OCI-LY3 (cell line): ENCODE measurements around the gene MLLT11.

Experiments used
- H2AFZ ChIP-seq: fragments of 200-600, 300-600 bp; shearing (Covaris generic); 2 replicates; pipeline ENCODE4 v1.6.0; 2014; ENCODE audit warnings: antibody characterized with exemption, low read depth, low read length
- H3K27ac ChIP-seq: fragments of 200-600, 300-600 bp; sonication (generic); 2 replicates; pipeline ENCODE4 v1.5.1; 2014; ENCODE audit warnings: mild to moderate bottlenecking, low read length, moderate library complexity, mixed read lengths
- H3K27me3 ChIP-seq: fragments of 200-600, 300-600 bp; sonication (generic); 2 replicates; pipeline ENCODE4 v1.6.1; 2014; ENCODE audit warnings: low read depth, low read length, mixed read lengths
- H3K36me3 ChIP-seq: fragments of 200-600, 300-600 bp; sonication (generic); replicated peaks from 2 replicates; pipeline ENCODE3; 2014; ENCODE audit warnings: low read depth, low read length, mixed read lengths
- H3K4me1 ChIP-seq: fragments of 300-600, 200-600 bp; sonication (generic); 2 replicates; pipeline ENCODE4 v1.6.1; 2014; ENCODE audit warnings: low read length, mixed read lengths
- H3K4me2 ChIP-seq: fragments of 200-600, 300-600 bp; sonication (generic); 2 replicates; pipeline ENCODE4 v1.6.1; 2014; ENCODE audit warnings: low read length, mixed read lengths
- H3K4me3 ChIP-seq: fragments of 300-600, 200-600 bp; sonication (generic); 2 replicates; pipeline ENCODE4 v1.5.1; 2014; ENCODE audit warnings: antibody characterized with exemption, mild to moderate bottlenecking, low read length, moderate library complexity
- H3K79me2 ChIP-seq: fragments of 300-600, 200-600 bp; shearing (Covaris generic); 2 replicates; pipeline ENCODE4 v1.6.1; 2014; ENCODE audit warnings: mild to moderate bottlenecking, low read length, mixed read lengths
- H3K9ac ChIP-seq: fragments of 300-600, 200-600 bp; shearing (Covaris generic); 2 replicates; pipeline ENCODE4 v1.6.0; 2014; ENCODE audit warnings: mild to moderate bottlenecking, low read length, moderate library complexity
- H3K9me3 ChIP-seq: fragments of 200-600, 300-600 bp; shearing (Covaris generic); 2 replicates; pipeline ENCODE4 v1.6.1; 2014; ENCODE audit warnings: low read length, mixed read lengths; ENCODE audit not compliant: insufficient read depth
- H4K20me1 ChIP-seq: fragments of 200-600, 300-600 bp; sonication (generic); 2 replicates; pipeline ENCODE4 v1.6.1; 2016; ENCODE audit warnings: low read length, mixed read lengths; ENCODE audit not compliant: insufficient read depth
- EZH2phosphoT487 ChIP-seq: fragments of 200-600 bp; shearing (Covaris generic); IDR thresholded peaks from 2 replicates; pipeline ENCODE4 v1.6.1; 2018; ENCODE audit warnings: antibody characterized with exemption, mixed run types, low read depth
- TF ChIP-seq, protein P1 (sequence below): fragments of 200-600, 300-600 bp; sonication (generic); IDR thresholded peaks from 2 replicates; pipeline ENCODE4 v1.5.1; 2014; ENCODE audit warnings: antibody characterized with exemption, low read length, low read depth

The MLLT11 gene, protein sequence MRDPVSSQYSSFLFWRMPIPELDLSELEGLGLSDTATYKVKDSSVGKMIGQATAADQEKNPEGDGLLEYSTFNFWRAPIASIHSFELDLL

DNA sequence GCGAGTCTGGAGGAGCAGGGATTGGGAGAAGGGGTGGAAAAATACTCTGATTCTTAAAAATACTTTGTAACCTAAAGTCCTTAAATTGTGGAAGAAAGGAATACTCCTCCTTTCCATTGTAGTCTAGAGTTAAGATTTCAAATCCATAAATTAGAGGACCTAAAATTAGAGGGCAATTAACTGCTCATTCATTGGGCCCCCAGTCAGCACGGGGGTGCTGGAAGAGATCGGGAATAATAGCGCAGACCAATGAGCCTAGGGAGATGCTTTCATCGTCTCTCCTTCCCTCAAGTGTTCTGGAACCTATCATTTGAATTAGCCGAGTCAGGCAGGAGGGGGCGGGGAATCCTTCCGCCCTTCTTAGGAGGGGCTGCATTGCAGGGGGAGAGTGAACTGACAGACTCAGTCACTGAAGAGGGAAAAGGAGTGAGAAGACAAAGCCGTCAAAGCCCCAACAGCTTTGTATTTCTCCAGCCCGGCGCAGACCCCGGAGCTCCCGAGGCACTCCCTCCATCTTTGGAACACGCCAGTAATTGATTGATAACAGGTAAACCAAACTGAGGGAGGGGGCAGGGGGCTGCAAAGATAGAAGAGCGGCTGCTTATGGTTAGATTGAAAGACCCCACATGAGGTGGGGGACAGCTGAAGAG, at the start of gene MLLT11:
MLLT11 (plus strand) TSS at position 391 of the 650 bp plus-strand sequence. CDS start 6,828 bp downstream, outside the sequence.
- H3K4me1 ChIP-seq: peaks cover 26% of the 10 kb centered on the region
- H3K36me3 ChIP-seq: peaks cover 24% of the 10 kb centered on the region
- peaks cover 46% of the 10 kb centered on the region for H3K79me2 ChIP-seq
- TF ChIP-seq, protein P1, sequence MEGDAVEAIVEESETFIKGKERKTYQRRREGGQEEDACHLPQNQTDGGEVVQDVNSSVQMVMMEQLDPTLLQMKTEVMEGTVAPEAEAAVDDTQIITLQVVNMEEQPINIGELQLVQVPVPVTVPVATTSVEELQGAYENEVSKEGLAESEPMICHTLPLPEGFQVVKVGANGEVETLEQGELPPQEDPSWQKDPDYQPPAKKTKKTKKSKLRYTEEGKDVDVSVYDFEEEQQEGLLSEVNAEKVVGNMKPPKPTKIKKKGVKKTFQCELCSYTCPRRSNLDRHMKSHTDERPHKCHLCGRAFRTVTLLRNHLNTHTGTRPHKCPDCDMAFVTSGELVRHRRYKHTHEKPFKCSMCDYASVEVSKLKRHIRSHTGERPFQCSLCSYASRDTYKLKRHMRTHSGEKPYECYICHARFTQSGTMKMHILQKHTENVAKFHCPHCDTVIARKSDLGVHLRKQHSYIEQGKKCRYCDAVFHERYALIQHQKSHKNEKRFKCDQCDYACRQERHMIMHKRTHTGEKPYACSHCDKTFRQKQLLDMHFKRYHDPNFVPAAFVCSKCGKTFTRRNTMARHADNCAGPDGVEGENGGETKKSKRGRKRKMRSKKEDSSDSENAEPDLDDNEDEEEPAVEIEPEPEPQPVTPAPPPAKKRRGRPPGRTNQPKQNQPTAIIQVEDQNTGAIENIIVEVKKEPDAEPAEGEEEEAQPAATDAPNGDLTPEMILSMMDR: peak; percentile 33
- no peak for TF ChIP-seq EZH2phosphoT487
- H3K27me3 ChIP-seq: no peaks in the 10 kb centered on the region
- peaks cover 23% of the 10 kb centered on the region for H4K20me1 ChIP-seq
- no peaks in the 10 kb centered on the region for H3K9me3 ChIP-seq
- H2AFZ ChIP-seq: peak within 1 kb of the TSS; percentile 92
- peak within 1 kb of the TSS; percentile 89 for H3K4me3 ChIP-seq
- peak within 1 kb of the TSS; percentile 95 for H3K9ac ChIP-seq
- H3K27ac ChIP-seq: peak within 1 kb of the TSS; percentile 65
- peak within 1 kb of the TSS; percentile 96 for H3K4me2 ChIP-seq

DNA sequence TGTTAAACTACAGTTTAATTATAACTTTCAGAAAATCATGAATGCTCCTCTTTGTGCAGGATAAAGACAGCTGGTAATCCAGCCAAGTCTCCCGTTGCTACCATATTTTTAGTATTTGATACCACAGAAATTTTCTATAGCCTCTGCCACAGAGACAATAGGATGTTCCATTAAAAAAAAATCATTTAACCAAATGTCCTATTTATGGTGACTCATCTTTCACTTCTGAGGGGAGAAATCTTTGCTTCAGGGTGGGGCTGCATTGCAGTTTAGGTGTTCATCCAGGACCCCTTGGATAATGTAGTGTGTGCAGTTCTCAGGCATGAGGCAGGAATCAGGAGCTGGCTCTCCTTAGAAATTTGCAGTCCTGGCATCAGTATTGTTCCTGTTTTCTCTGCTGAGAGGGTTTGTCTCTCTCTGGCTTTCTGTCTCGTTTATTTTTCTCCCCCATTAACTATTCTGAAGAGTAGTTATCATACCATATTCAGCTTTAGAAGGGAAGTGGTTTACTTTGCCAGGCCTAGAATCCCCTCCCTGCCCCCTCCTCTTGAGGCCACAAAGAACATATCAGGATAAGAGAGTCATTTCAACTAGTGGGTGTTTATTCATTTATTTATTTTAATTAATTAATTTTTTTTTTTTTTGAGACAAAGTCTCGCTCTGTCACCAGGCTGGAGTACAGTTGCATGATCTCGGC, 48.9 kb upstream of the MLLT11 start:
- Histone ChIP-seq H4K20me1 (no peaks in the 10 kb centered on the region), H3K4me1 (peaks cover 25% of the 10 kb centered on the region), H3K79me2 (peaks cover 14% of the 10 kb centered on the region; the same call in 1 of the 2 replicates), H3K9me3 (no peaks in the 10 kb centered on the region), H3K4me2 (no peak overlapping the region), H3K27me3 (no peaks in the 10 kb centered on the region), H3K27ac (no peak overlapping the region), H3K36me3 (no peaks in the 10 kb centered on the region), H3K9ac (no peak overlapping the region), H3K4me3 (no peak overlapping the region), H2AFZ (no peak overlapping the region)
- no peak for TF ChIP-seq EZH2phosphoT487
- TF ChIP-seq, protein P1: no peak

DNA sequence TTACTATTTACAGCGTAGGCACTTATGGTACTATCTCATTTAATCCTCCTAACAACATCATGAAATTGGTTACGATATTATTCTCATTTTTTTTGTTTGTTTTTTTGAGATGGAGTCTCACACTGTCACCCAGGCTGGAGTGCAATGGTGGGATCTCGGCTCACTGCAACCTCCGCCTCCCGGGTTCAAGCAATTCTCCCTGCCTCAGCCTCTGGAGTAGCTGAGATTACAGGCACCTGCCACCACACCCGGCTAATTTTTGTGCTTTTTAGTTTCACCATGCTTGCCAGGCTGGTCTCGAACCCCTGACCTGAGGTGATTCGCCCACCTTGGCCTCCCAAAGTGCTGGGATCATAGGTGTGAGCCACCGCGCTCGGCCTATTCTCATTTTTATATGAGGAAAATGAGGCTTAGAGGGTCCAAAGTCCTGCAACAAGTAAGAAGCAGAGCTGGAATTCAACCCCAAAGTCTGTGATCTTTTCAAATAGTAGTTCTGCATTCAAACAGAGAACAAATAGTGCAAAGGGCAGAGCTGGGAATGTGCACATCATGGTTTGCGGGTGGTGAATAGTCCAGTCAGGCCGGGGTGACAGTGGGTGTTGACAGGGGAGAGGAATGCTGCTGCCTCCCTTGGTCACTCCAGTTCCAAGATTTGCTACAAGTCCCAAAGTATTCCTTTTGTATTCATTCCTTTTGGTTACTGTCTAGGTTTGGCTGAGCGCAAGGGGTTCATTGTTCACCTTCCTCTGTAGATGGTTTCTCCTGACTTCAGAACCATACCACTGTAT, 47.3 kb upstream of the MLLT11 start:
- Histone ChIP-seq H3K4me3 (no peak overlapping the region), H3K9ac (no peak overlapping the region), H3K79me2 (peaks cover 14% of the 10 kb centered on the region; the same call in 1 of the 2 replicates), H3K36me3 (no peaks in the 10 kb centered on the region), H3K27me3 (no peaks in the 10 kb centered on the region), H2AFZ (no peak overlapping the region), H4K20me1 (no peaks in the 10 kb centered on the region), H3K27ac (no peak overlapping the region), H3K4me2 (no peak overlapping the region), H3K4me1 (peaks cover 12% of the 10 kb centered on the region), H3K9me3 (no peaks in the 10 kb centered on the region)
- TF ChIP-seq EZH2phosphoT487: no peak
- TF ChIP-seq, protein P1: no peak
